Esophagus squamous epithelium (tissue), 4 donors: Measurements from ENCODE around the gene ILF2.

ENCODE experiments used
- CTCF ChIP-seq, 6 experiments: fragments of 450-650 bp in 4 of 6; fragments of 200-600 bp in 2 of 6; sonication (generic) in 2 of 6; IDR thresholded peaks; one replicate each; pipeline ENCODE4 v1.5.1; 2016 to 2019; ENCODE audit warnings: antibody characterized with exemption in 6 of 6, mild to moderate bottlenecking in 4 of 6, moderate library complexity in 4 of 6
- POLR2A ChIP-seq, 4 donors: fragments of 450-650 bp; IDR thresholded peaks; one replicate each; pipeline ENCODE4 v1.6.1; 2017; ENCODE audit warnings: antibody characterized with exemption in 4 of 4, mild to moderate bottlenecking in 4 of 4, moderate library complexity in 3 of 4

GRCh38 chr1:153684892-153685291 lies 14.1 kb upstream of the ILF2 start:
- TF ChIP-seq POLR2A (IDR thresholded peaks at IDR 0.05) = no peak
- no peak for TF ChIP-seq CTCF (IDR thresholded peaks at IDR 0.05)
